ENCODE results near the gene ATP11A. TPM values are rescaled to one million over a fixed set of nuclear protein-coding genes. Genes with fewer than 3 reads are reported as not detected.

ATP11A gene
- total RNA-seq, 1 donor from 2014 or later, result 377 TPM

GRCh38 chr13:112685896-112686295 is 3.9 kb upstream of the ATP11A start:
- peaks cover 13% of the 10 kb centered on the region for H3K4me1 ChIP-seq
- peak; percentile 70 for DNase-seq
- no peaks in the 10 kb centered on the region for H3K27me3 ChIP-seq
- TF ChIP-seq CTCF (IDR thresholded peaks at IDR 0.05), result no peak
- no peak overlapping the region for H3K4me3 ChIP-seq
- H3K27ac ChIP-seq, result peak overlapping the region; percentile 61
- H3K36me3 ChIP-seq, result no peaks in the 10 kb centered on the region
- ATAC-seq, result peak; percentile 5
- intact Hi-C loops (cut with DNase I), result no loop called here
- no peaks in the 10 kb centered on the region for H3K9me3 ChIP-seq

GRCh38 chr13:112686364-112686763 is 3.5 kb upstream of the ATP11A start:
- no peaks in the 10 kb centered on the region for H3K36me3 ChIP-seq
- H3K27ac ChIP-seq, result peak overlapping the region; percentile 61
- no peaks in the 10 kb centered on the region for H3K9me3 ChIP-seq
- H3K4me3 ChIP-seq, result no peak overlapping the region
- DNase-seq (peak; percentile 70), ATAC-seq (no peak)
- H3K27me3 ChIP-seq, result no peaks in the 10 kb centered on the region
- intact Hi-C loops (cut with DNase I), result no loop called here
- H3K4me1 ChIP-seq, result peaks cover 13% of the 10 kb centered on the region
- TF ChIP-seq CTCF (IDR thresholded peaks at IDR 0.05), result no peak

- Histone ChIP-seq H3K4me1 (peaks cover 18% of the 10 kb centered on the region), H3K36me3 (no peaks in the 10 kb centered on the region), H3K27ac (peak overlapping the region; percentile 61), H3K27me3 (no peaks in the 10 kb centered on the region), H3K4me3 (no peak overlapping the region), H3K9me3 (no peaks in the 10 kb centered on the region)
- intact Hi-C loops (cut with DNase I), result no loop called here
- DNase-seq, result peak; percentile 57
- no peak for ATAC-seq
- no peak for TF ChIP-seq CTCF (IDR thresholded peaks at IDR 0.05)
These were observed 2.9 kb upstream of the ATP11A start for GRCh38 chr13:112686987-112687386.

- H3K9me3 ChIP-seq, result no peaks in the 10 kb centered on the region
- intact Hi-C loops (cut with DNase I), result no loop called here
- peak overlapping the region; percentile 97 for H3K27ac ChIP-seq
- no peaks in the 10 kb centered on the region for H3K27me3 ChIP-seq
- H3K4me1 ChIP-seq, result peaks cover 27% of the 10 kb centered on the region
- DNase-seq (peak; percentile 44), ATAC-seq (no peak)
- no peak for TF ChIP-seq CTCF (IDR thresholded peaks at IDR 0.05)
- H3K36me3 ChIP-seq, result no peaks in the 10 kb centered on the region
- no peak overlapping the region for H3K4me3 ChIP-seq
These were observed 1.8 kb upstream of the ATP11A start for GRCh38 chr13:112687836-112688559.

- H3K4me1 ChIP-seq, result peaks cover 33% of the 10 kb centered on the region
- H3K36me3 ChIP-seq, result no peaks in the 10 kb centered on the region
- peak overlapping the region; percentile 97 for H3K27ac ChIP-seq
- intact Hi-C loops (cut with DNase I), result no loop called here
- no peak for TF ChIP-seq CTCF (IDR thresholded peaks at IDR 0.05)
- H3K9me3 ChIP-seq, result no peaks in the 10 kb centered on the region
- no peaks in the 10 kb centered on the region for H3K27me3 ChIP-seq
- peak; percentile 60 for ATAC-seq
- DNase-seq, result peak; percentile 88
- H3K4me3 ChIP-seq, result peak overlapping the region; percentile 95
These were observed 1.1 kb upstream of the ATP11A start for GRCh38 chr13:112688560-112689302.

All from upper lobe of right lung (tissue), 1 donor.